ENCODE data around the gene CFAP77. TPM values are rescaled to one million over a fixed set of nuclear protein-coding genes. Genes with fewer than 3 reads are reported as not detected.

The CFAP77 gene
- total RNA-seq, 1 donor from 2014 or later, result 0.43 TPM

- no peak for TF ChIP-seq CTCF (IDR thresholded peaks at IDR 0.05; ENCODE audit: unreplicated experiment)
- Mint-ChIP-seq H3K36me3 (ENCODE audit: insufficient read depth) (peaks cover 35% of the 10 kb centered on the region), H3K4me3 (ENCODE audit: low read depth) (no peak overlapping the region), H3K27me3 (no peaks in the 10 kb centered on the region), H3K27ac (no peak overlapping the region), H3K4me1 (ENCODE audit: low read depth) (no peaks in the 10 kb centered on the region), H3K9me3 (ENCODE audit: low read depth) (no peaks in the 10 kb centered on the region)
- no peak for DNase-seq (ENCODE audit: low spot score, unreplicated experiment)
Measured at GRCh38 chr9:132395560-132395959, 14.5 kb upstream of the CFAP77 start.

GRCh38 chr9:132401824-132402223 lies 8.2 kb upstream of the CFAP77 start:
- Mint-ChIP-seq H3K4me1 (ENCODE audit: low read depth) (peaks cover 10% of the 10 kb centered on the region), H3K4me3 (ENCODE audit: low read depth) (no peak overlapping the region), H3K36me3 (ENCODE audit: insufficient read depth) (peaks cover 24% of the 10 kb centered on the region), H3K27ac (peak overlapping the region; percentile 54), H3K27me3 (no peaks in the 10 kb centered on the region), H3K9me3 (ENCODE audit: low read depth) (no peaks in the 10 kb centered on the region)
- DNase-seq (ENCODE audit: low spot score, unreplicated experiment), result no peak
- no peak for TF ChIP-seq CTCF (IDR thresholded peaks at IDR 0.05; ENCODE audit: unreplicated experiment)

- DNase-seq (ENCODE audit: low spot score, unreplicated experiment), result no peak
- Mint-ChIP-seq H3K4me3 (ENCODE audit: low read depth) (peak overlapping the region; percentile 25), H3K36me3 (ENCODE audit: insufficient read depth) (peaks cover 13% of the 10 kb centered on the region), H3K27me3 (peaks cover 7% of the 10 kb centered on the region), H3K9me3 (ENCODE audit: low read depth) (no peaks in the 10 kb centered on the region), H3K27ac (peak overlapping the region; percentile 8), H3K4me1 (ENCODE audit: low read depth) (peaks cover 12% of the 10 kb centered on the region)
- no peak for TF ChIP-seq CTCF (IDR thresholded peaks at IDR 0.05; ENCODE audit: unreplicated experiment)
Measured at GRCh38 chr9:132404228-132404881, 5.7 kb upstream of the CFAP77 start.

GRCh38 chr9:132406554-132407122 lies 3.4 kb upstream of the CFAP77 start, which contains the start of gene TTF1:
Gene TTF1 (minus strand): TSS chr9:132406840. CDS start chr9:132402821, 4,019 bp downstream.
- peak; percentile 66 for DNase-seq (ENCODE audit: low spot score, unreplicated experiment)
- TF ChIP-seq CTCF (IDR thresholded peaks at IDR 0.05; ENCODE audit: unreplicated experiment), result no peak
- Mint-ChIP-seq H3K9me3 (ENCODE audit: low read depth) (no peaks in the 10 kb centered on the region), H3K27me3 (peaks cover 20% of the 10 kb centered on the region), H3K4me1 (ENCODE audit: low read depth) (peaks cover 19% of the 10 kb centered on the region), H3K36me3 (ENCODE audit: insufficient read depth) (peaks cover 6% of the 10 kb centered on the region), H3K27ac (peak within 1 kb of the TSS; percentile 89), H3K4me3 (ENCODE audit: low read depth) (peak within 1 kb of the TSS; percentile 86)

- peak overlapping the region; percentile 89 for H3K27ac Mint-ChIP-seq
- H3K9me3 Mint-ChIP-seq (ENCODE audit: low read depth), result no peaks in the 10 kb centered on the region
- peaks cover 19% of the 10 kb centered on the region for H3K4me1 Mint-ChIP-seq (ENCODE audit: low read depth)
- peaks cover 3% of the 10 kb centered on the region for H3K36me3 Mint-ChIP-seq (ENCODE audit: insufficient read depth)
- no peak for TF ChIP-seq CTCF (IDR thresholded peaks at IDR 0.05; ENCODE audit: unreplicated experiment)
- H3K27me3 Mint-ChIP-seq, result peaks cover 23% of the 10 kb centered on the region
- DNase-seq (ENCODE audit: low spot score, unreplicated experiment), result no peak
- peak overlapping the region; percentile 86 for H3K4me3 Mint-ChIP-seq (ENCODE audit: low read depth)
Measured at GRCh38 chr9:132407196-132407595, 2.8 kb upstream of the CFAP77 start.

Measured in progenitor cell of endocrine pancreas (in vitro differentiated cells).